Testis (tissue), 3 donors: ENCODE measurements around the gene RNF223. TPM values are rescaled to one million over a fixed set of nuclear protein-coding genes. Genes with fewer than 3 reads are reported as not detected.

Experiments used
- DNase-seq: peaks from one replicate; pipeline ENCODE4 v3.0.0-alpha.2; 2019
- H3K27ac ChIP-seq, 2 donors: fragments of 200-600 bp; sonication (generic); one replicate each; pipeline ENCODE4 v1.5.1; 2019
- H3K27me3 ChIP-seq: fragments of 200-600 bp; sonication (generic); one replicate; pipeline ENCODE4 v1.5.1; 2019
- H3K36me3 ChIP-seq: fragments of 200-600 bp; sonication (generic); one replicate; pipeline ENCODE4 v1.5.1; 2017; ENCODE audit warnings: low read depth; ENCODE audit errors: missing control alignments
- H3K4me1 ChIP-seq: fragments of 200-600 bp; sonication (generic); one replicate; pipeline ENCODE4 v1.5.1; 2019
- H3K4me3 ChIP-seq, 2 donors: fragments of 200-600 bp; sonication (generic); one replicate each; pipeline ENCODE4 v1.5.1; 2017 to 2019
- H3K9me3 ChIP-seq: fragments of 200-600 bp; sonication (generic); one replicate; pipeline ENCODE4 v1.5.1; 2017
- CTCF ChIP-seq, 3 experiments: fragments of 450-650 bp in 2 of 3; fragments of 200-600 bp in 1 of 3; sonication (generic) in 1 of 3; IDR thresholded peaks; one replicate each; pipeline ENCODE4 v1.5.1; 2016 to 2019; ENCODE audit warnings: antibody characterized with exemption in 3 of 3, mild to moderate bottlenecking in 2 of 3, moderate library complexity in 1 of 3
- POLR2A ChIP-seq: fragments of 450-650 bp; IDR thresholded peaks from one replicate; pipeline ENCODE4 v1.6.1; 2017; ENCODE audit warnings: antibody characterized with exemption, mild to moderate bottlenecking, moderate library complexity
- WGBS, 2 donors: methylation state at CpG; one replicate each; pipeline ENCODE4 v1.1.5; 2018; 5-methylcytosine and 5-hydroxymethylcytosine counted together
- intact Hi-C: fragments of 100-400 bp; cut with DNase I; formaldehyde crosslinking; loops from one replicate; pipeline ENCODE4 v1.15.1; 2023; ENCODE audit warnings: low total_unique reads
- polyA plus RNA-seq: library from polyadenylated mRNA; stranded (reverse); fragments of 350-450 nt; fragmentation: Illumina TruSeq; extraction: RNeasy Lipid Tissue Mini Kit (QIAGEN cat#74804); gene quantifications from one replicate; pipeline ENCODE4 v1.2.3, GENCODE V29; 2014; ENCODE audit warnings: low read depth, low replicate concordance; ENCODE audit not compliant: insufficient read depth
- total RNA-seq, 2 donors: library from RNA; depleted of rRNA; stranded (reverse); fragments of >200 nt; gene quantifications; one replicate each; pipeline ENCODE4 v1.2.3, GENCODE V29; 2016

RNF223 gene
- total and polyA plus RNA-seq, 3 donors from 2014 or later = 0.19 to 0.31 TPM; not detected in 1

DNA sequence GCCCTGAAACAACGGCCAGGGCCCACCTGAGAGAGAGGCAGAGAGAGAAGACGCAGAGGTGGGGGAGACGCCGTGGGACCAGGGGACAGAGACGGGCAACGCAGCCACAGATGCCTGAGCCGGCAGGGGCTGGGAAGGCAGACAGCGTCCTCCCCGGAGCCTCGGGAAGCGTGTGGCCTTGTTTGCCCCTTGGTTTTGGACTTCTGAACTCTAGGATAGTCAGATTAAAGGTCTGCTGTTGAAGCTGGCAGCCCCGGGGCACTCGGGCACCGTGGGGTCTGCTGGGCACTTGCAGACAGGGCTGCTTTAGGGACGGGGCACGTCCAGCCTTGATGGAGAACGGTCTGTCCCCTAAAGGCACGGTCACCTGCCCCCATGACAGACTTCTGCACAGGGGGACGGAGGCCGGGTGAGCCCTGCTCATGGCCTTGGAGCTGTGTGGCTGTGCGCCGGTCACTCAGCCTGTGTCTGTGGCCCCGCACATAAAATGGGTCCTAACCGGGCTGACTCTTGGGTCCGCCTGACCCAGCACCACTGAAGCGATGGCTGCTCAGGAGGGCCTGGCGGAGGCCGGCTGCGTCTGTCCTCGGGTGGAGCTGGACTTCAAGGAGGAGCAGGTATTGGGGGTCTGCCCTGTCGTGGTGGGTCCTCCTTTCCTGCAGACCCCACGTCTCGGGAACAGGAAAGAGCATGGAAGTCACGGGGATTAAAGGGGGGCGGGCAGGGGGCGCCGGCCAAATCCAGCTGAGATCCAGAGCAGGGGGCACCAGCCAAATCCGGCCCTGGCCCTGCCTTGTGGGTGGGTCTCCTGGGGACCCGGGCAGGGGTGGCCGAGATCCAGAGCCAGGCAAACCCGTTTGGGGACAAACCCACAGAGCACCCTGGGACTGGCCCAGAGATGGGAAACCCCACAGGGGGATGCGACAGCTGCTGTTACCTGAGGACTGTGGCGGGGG, 9.6 kb upstream of the RNF223 start:
- intact Hi-C loops = no loop called here
- Histone ChIP-seq H3K9me3 (no peaks in the 10 kb centered on the region), H3K36me3 (no peaks in the 10 kb centered on the region), H3K4me3 (no peak overlapping the region), H3K27me3 (no peaks in the 10 kb centered on the region), H3K27ac (no peak overlapping the region), H3K4me1 (peaks cover 12% of the 10 kb centered on the region)
- DNase-seq = peak; percentile 12
- WGBS, 2 donors = 94 to 96% methylated on average over 21 to 43 of the region's 43 CpGs
- TF ChIP-seq CTCF (IDR thresholded peaks at IDR 0.05) (no peak), POLR2A (no peak)

DNA sequence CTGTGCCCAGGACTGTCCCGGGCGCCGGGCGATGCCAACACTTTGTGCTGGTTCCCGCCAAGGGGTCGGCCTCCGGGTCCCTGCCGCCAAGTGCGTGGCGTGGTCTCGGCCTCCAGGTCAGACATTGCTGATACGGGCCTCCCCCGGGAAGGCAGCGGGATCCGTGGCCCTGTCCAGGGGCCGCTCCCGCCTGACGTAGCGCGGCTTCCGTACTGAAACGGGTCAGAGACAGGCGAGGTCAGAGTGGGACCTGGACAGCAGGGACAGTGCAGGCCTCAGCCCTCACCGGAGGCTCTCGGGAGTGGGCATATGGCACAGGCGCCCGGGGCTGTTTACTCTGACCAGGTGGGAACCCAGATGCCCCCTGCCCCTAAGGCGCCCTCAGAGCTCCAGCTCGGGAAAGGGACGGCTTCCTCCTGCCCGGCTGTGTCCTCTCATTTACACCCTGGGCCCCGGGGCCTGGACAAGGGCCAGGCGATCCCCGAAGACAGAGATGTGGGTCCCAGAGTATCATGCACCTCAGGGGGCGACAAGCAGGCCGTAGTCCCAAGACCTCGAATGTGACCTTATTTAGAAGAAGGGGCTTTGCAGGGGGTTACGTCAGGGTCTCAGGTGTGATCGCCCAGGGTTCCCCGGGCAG, 8.8 kb upstream of the RNF223 start:
- TF ChIP-seq CTCF (IDR thresholded peaks at IDR 0.05) (no peak), POLR2A (no peak)
- 94 to 96% methylated on average over 24 to 40 of the region's 40 CpGs for WGBS, 2 donors
- intact Hi-C loops = no loop called here
- H3K27ac ChIP-seq = no peak overlapping the region
- no peaks in the 10 kb centered on the region for H3K27me3 ChIP-seq
- no peaks in the 10 kb centered on the region for H3K9me3 ChIP-seq
- no peak overlapping the region for H3K4me3 ChIP-seq
- H3K36me3 ChIP-seq = no peaks in the 10 kb centered on the region
- peaks cover 12% of the 10 kb centered on the region for H3K4me1 ChIP-seq
- DNase-seq = peak; percentile 12

DNA sequence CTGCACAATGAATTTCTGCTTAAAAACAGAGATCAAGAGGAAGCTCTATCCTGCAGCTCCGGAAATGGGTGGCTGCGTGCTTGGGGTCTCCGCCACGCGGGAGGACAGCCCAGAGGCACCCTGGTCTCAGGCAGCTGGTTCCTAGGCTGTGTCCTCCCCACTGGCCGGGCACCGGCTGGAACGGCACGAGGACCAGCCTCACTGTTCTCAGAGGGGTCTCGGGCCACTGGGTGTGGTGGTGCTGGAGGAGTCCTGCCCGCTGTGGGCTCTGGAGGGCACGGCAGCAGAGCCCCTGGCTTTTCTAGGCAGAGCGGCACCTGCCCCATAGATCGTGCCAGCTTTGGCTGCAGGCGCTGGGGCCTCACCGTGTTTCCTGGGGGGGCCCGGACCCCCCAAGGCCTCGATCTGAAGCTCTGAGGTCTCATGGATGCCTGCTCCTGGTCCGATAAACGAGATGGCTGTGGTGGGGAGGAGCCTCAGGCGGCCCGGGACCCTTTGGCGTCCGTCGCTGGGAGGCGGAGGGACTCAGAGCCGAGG, 8.2 kb upstream of the RNF223 start:
- Histone ChIP-seq H3K27ac (no peak overlapping the region), H3K9me3 (no peaks in the 10 kb centered on the region), H3K4me3 (no peak overlapping the region), H3K27me3 (no peaks in the 10 kb centered on the region), H3K4me1 (peaks cover 12% of the 10 kb centered on the region), H3K36me3 (no peaks in the 10 kb centered on the region)
- peak; percentile 12 for DNase-seq
- TF ChIP-seq CTCF (IDR thresholded peaks at IDR 0.05) (no peak), POLR2A (no peak)
- intact Hi-C loops = no loop called here
- 93% methylated on average over 27 of the region's 27 CpGs; no CpG with 5 or more reads in 1 of the 2 donors for WGBS, 2 donors

DNA sequence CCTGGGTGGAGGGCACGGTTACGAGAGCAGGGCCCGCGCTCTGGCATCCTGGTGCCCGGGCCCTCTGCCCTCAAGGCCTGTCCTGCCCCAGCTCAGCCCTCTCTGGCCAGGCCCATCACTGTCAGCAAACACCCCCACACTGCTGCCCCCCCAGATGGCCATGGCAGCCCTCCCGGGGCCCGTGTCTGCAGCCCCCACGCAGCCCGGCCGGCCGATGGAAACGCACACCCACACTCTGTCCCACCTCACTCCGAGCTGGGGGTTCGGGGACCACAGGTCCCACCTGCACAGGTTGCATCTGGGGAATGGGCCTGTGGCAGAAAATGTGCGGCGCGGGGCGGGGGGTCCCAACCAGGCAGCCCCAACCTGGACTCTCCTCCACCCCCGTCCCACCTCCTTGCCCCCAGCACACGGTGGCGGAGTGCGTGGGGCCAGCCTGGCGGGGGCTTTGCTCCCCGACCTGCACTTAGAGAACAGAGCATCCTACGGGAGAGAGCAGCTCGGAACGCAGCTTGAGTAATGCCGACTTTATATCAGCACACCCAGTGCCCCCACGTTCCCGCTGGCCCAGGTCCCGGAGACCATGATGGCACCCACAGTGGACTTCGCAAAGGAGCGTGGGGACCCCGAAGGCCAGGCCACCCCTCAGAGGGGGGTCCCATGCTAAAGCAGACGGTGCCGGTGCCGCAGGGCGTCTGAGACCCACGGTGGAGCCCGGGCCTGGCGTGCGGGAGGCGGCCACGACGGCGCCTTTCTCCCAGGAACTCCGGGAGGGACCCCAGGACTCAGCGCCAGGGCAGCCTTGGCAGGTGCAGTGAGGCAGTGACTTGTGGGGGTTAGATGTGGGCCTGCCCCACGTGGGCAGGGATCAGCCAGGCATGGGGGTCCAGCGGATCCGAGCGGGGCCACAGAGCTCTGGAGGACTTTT, 7.5 kb upstream of the RNF223 start:
- no peaks in the 10 kb centered on the region for H3K9me3 ChIP-seq
- no peak overlapping the region for H3K27ac ChIP-seq
- TF ChIP-seq POLR2A = no peak
- TF ChIP-seq CTCF (IDR thresholded peaks at IDR 0.05) = no peak
- intact Hi-C loops = no loop called here
- peak; percentile 11 for DNase-seq
- 88 to 91% methylated on average over 5 to 40 of the region's 52 CpGs for WGBS, 2 donors
- no peaks in the 10 kb centered on the region for H3K27me3 ChIP-seq
- H3K4me3 ChIP-seq = no peak overlapping the region
- H3K4me1 ChIP-seq = peaks cover 12% of the 10 kb centered on the region
- no peaks in the 10 kb centered on the region for H3K36me3 ChIP-seq
